C1 segment of cervical spinal cord (tissue), 14 donors: ENCODE measurements around the gene ATF6B.

ENCODE experiments used
- DNase-seq, 14 donors: peaks; one replicate each; lab custom pipeline; 2025; lab: John Stamatoyannopoulos, UW

The ATF6B gene

GRCh38 chr6:32127717-32128592, at the start of gene ATF6B:
Gene ATF6B, minus strand, starts transcription at chr6:32128246. Its CDS starts 39 bp downstream, at chr6:32128207.
- DNase-seq: peak; percentile 50 to 99 (median 95)

GRCh38 chr6:32177183-32177787, 49.2 kb upstream of the ATF6B start:
- DNase-seq: peak in 3 of 14 donors; percentile 54 to 75 (median 65)

- DNase-seq: no peak
These were observed 48.6 kb upstream of the ATF6B start for GRCh38 chr6:32176476-32177182.

GRCh38 chr6:32175711-32176475, 47.8 kb upstream of the ATF6B start, which contains the start of gene AGPAT1:
Gene AGPAT1, minus strand, starts transcription at chr6:32176084. Its CDS starts 4,588 bp downstream, at chr6:32171496.
- DNase-seq: peak; percentile 37 to 98 (median 95)

- no peak for DNase-seq
These were observed 47.3 kb upstream of the ATF6B start for GRCh38 chr6:32175322-32175710.

GRCh38 chr6:32174416-32174815, 46.4 kb upstream of the ATF6B start:
- DNase-seq: no peak

GRCh38 chr6:32173051-32173727, 45.1 kb upstream of the ATF6B start:
- no peak for DNase-seq

- no peak for DNase-seq
These were observed 43.2 kb upstream of the ATF6B start for GRCh38 chr6:32171234-32171633.

GRCh38 chr6:32170294-32170693, 42.2 kb upstream of the ATF6B start:
- no peak for DNase-seq

GRCh38 chr6:32168807-32169591, 41.0 kb upstream of the ATF6B start:
- DNase-seq: no peak

GRCh38 chr6:32168350-32168749, 40.3 kb upstream of the ATF6B start:
- no peak for DNase-seq

GRCh38 chr6:32167761-32168262, 39.8 kb upstream of the ATF6B start:
- no peak for DNase-seq

GRCh38 chr6:32167154-32167760, 39.2 kb upstream of the ATF6B start:
- DNase-seq: no peak

GRCh38 chr6:32166411-32167061, 38.5 kb upstream of the ATF6B start:
- no peak for DNase-seq

GRCh38 chr6:32164295-32164694, 36.2 kb upstream of the ATF6B start, which contains the start of gene EGFL8:
Gene EGFL8, plus strand, starts transcription at chr6:32164595. Its CDS starts 1,571 bp downstream, at chr6:32166166.
- no peak for DNase-seq

GRCh38 chr6:32163559-32164258, 35.7 kb upstream of the ATF6B start:
- peak in 1 of 14 donors; percentile 52 for DNase-seq

GRCh38 chr6:32158052-32158451, 30.0 kb upstream of the ATF6B start:
- no peak for DNase-seq

- no peak for DNase-seq
These were observed 28.8 kb upstream of the ATF6B start for GRCh38 chr6:32156891-32157290.
